Heart left ventricle (tissue), 13 donors: Measurements from ENCODE around the gene KCNAB2.

Source experiments
- POLR2A ChIP-seq, 2 donors: fragments of 450-650 bp; IDR thresholded peaks; one replicate each; pipeline ENCODE4 v1.6.1; 2017; ENCODE audit warnings: antibody characterized with exemption in 2 of 2, mild to moderate bottlenecking in 2 of 2, moderate library complexity in 2 of 2
- TF ChIP-seq, protein P1 (sequence below), 12 donors: fragments of 200-600 bp; sonication (generic) in 4 of 12; IDR thresholded peaks; one replicate each; pipeline versions ENCODE4 v1.5.0 to v1.8.0; 2018 to 2022; ENCODE audit warnings: antibody characterized with exemption in 12 of 12, mild to moderate bottlenecking in 5 of 12
- donor health status: ischemic (EF 13 %, LVEDD 7.1; RV severe dilation, severe dysfunction).
- donor health status: DM: no; HTN: yes; CAD: no.
- donor health status: DM: no; HTN: no; CAD: no.
- donor health status: ischemic (EF 25% LVEDD 6.9; RV normal size, moderate dysfunction).
- donor health status: ischemic (EF 25% LVEDD 5.7; RV mildly dilated, moderate dysfunction).
- donor health status: ischemic (EF 35%, LVEDD 5.7; RV mildly dilated, moderate dysfunction).
- donor health status: nonischemic (EF 11% LVEDD 7.7; RV severe dilation, severe dysfunction).
- donor health status: DM: yes; HTN: yes; CAD: no.
- donor health status: PGD.
- donor health status: ischemic (EF 29% LVEDD 5.4; RV normal size, mild dysfunction).
- donor health status: nonischemic (EF 23%, LVEDD 6.1; RV moderate dilation, normal function).

DNA sequence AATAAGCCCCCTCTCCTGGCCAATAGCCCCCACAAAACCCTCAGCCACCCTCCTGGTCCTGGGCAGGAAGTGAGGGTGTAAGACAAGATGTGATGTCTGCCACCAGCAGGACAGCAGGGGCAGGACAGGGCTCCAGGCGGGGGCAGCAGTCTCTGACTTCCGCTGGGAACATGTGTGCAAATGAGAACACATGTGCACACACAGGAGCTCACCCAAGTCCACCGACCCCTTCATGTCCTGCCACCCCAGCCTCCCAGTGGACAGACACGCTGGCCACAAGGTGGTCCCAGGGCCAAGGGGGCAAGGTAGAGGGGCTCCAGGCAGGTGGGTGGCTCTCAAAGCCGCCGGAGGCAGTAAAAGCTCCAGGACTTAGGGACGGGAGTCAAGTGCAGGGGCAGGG is 60.1 kb downstream of the KCNAB2 start:
- TF ChIP-seq, protein P1, sequence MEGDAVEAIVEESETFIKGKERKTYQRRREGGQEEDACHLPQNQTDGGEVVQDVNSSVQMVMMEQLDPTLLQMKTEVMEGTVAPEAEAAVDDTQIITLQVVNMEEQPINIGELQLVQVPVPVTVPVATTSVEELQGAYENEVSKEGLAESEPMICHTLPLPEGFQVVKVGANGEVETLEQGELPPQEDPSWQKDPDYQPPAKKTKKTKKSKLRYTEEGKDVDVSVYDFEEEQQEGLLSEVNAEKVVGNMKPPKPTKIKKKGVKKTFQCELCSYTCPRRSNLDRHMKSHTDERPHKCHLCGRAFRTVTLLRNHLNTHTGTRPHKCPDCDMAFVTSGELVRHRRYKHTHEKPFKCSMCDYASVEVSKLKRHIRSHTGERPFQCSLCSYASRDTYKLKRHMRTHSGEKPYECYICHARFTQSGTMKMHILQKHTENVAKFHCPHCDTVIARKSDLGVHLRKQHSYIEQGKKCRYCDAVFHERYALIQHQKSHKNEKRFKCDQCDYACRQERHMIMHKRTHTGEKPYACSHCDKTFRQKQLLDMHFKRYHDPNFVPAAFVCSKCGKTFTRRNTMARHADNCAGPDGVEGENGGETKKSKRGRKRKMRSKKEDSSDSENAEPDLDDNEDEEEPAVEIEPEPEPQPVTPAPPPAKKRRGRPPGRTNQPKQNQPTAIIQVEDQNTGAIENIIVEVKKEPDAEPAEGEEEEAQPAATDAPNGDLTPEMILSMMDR (IDR thresholded peaks at IDR 0.05): no peak
- no peak for TF ChIP-seq POLR2A (IDR thresholded peaks at IDR 0.05)
